H9 (cell line): ENCODE results near the gene FTH1. TPM values are rescaled to one million over a fixed set of nuclear protein-coding genes. Genes with fewer than 3 reads are reported as not detected.
"Not testable (repeated sequence)": the region's sequence is repeated elsewhere in the genome, so short reads cannot be mapped to it uniquely, and the experiment has no call there.

ENCODE experiments used
- DNase-seq: peaks from one replicate; pipeline ENCODE4 v3.0.0-alpha.2; 2017
- H2AFZ ChIP-seq: one replicate; pipeline ENCODE4 v1.6.1; 2013; ENCODE audit warnings: mild to moderate bottlenecking, low read length, control low read depth, moderate library complexity
- H2AK5ac ChIP-seq: 2 replicates; pipeline ENCODE4 v1.6.1; 2013; ENCODE audit warnings: low read length, control low read depth, mixed read lengths; ENCODE audit not compliant: insufficient read length
- H2BK120ac ChIP-seq: one replicate; pipeline ENCODE4 v1.6.1; 2013; ENCODE audit warnings: low read depth, mild to moderate bottlenecking, low read length, control low read depth, inconsistent platforms; ENCODE audit not compliant: poor library complexity, severe bottlenecking
- H2BK12ac ChIP-seq: 2 replicates; pipeline ENCODE4 v1.6.1; 2013; ENCODE audit warnings: low read length, control low read depth, mixed read lengths, low read depth; ENCODE audit not compliant: insufficient read length
- H2BK15ac ChIP-seq: 2 replicates; pipeline ENCODE4 v1.6.1; 2013; ENCODE audit warnings: low read depth, low read length, control low read depth
- H2BK20ac ChIP-seq: one replicate; pipeline ENCODE4 v1.6.1; 2013; ENCODE audit warnings: low read depth, mild to moderate bottlenecking, low read length, control low read depth, inconsistent platforms; ENCODE audit not compliant: poor library complexity, severe bottlenecking
- H2BK5ac ChIP-seq: 2 replicates; pipeline ENCODE4 v1.6.1; 2013; ENCODE audit warnings: low read length, control low read depth, mixed read lengths; ENCODE audit not compliant: insufficient read length
- H3K14ac ChIP-seq: 2 replicates; pipeline ENCODE4 v1.6.1; 2013; ENCODE audit warnings: low read length, control low read depth; ENCODE audit not compliant: insufficient read depth
- H3K18ac ChIP-seq: 2 replicates; pipeline ENCODE4 v1.6.1; 2013; ENCODE audit warnings: low read depth, mild to moderate bottlenecking, mixed read lengths, low read length, control low read depth; ENCODE audit not compliant: insufficient read length
- H3K23ac ChIP-seq: 2 replicates; pipeline ENCODE4 v1.6.1; 2013; ENCODE audit warnings: low read length, control low read depth, mixed read lengths, low read depth; ENCODE audit not compliant: insufficient read length
- H3K23me2 ChIP-seq: 2 replicates; pipeline ENCODE4 v1.6.1; 2013; ENCODE audit warnings: low read depth, mild to moderate bottlenecking, mixed read lengths, low read length, control low read depth; ENCODE audit not compliant: insufficient read length, poor library complexity, severe bottlenecking
- H3K27ac ChIP-seq: 2 replicates; pipeline ENCODE4 v1.5.1; 2013; ENCODE audit warnings: low read length, control low read depth, mixed read lengths, low read depth; ENCODE audit not compliant: insufficient read length
- H3K27me3 ChIP-seq: 2 replicates; pipeline ENCODE4 v1.6.1; 2013; ENCODE audit warnings: low read length, control low read depth, inconsistent platforms; ENCODE audit not compliant: insufficient read depth
- H3K4ac ChIP-seq: 2 replicates; pipeline ENCODE4 v1.6.1; 2013; ENCODE audit warnings: low read depth, mild to moderate bottlenecking, control low read depth, inconsistent platforms, low read length, moderate library complexity
- H3K4me1 ChIP-seq: 2 replicates; pipeline ENCODE4 v1.6.1; 2013; ENCODE audit warnings: low read length, control low read depth, inconsistent platforms; ENCODE audit not compliant: insufficient read depth
- H3K4me2 ChIP-seq: 2 replicates; pipeline ENCODE4 v1.6.1; 2013; ENCODE audit warnings: low read length, control low read depth, mixed read lengths; ENCODE audit not compliant: insufficient read length, insufficient read depth
- H3K56ac ChIP-seq: 2 replicates; pipeline ENCODE4 v1.6.1; 2013; ENCODE audit warnings: low read depth, mild to moderate bottlenecking, mixed read lengths, low read length, control low read depth; ENCODE audit not compliant: insufficient read length
- H3K79me1 ChIP-seq: 2 replicates; pipeline ENCODE4 v1.6.1; 2013; ENCODE audit warnings: low read depth, mild to moderate bottlenecking, moderate library complexity, low read length, control low read depth, inconsistent platforms; ENCODE audit not compliant: insufficient read depth, poor library complexity, severe bottlenecking
- H3K79me2 ChIP-seq: 2 replicates; pipeline ENCODE4 v1.6.1; 2013; ENCODE audit warnings: low read length, control low read depth, inconsistent platforms; ENCODE audit not compliant: insufficient read depth
- H3K9ac ChIP-seq: 2 replicates; pipeline ENCODE4 v1.6.1; 2013; ENCODE audit warnings: low read length, control low read depth, mixed read lengths; ENCODE audit not compliant: insufficient read length; ENCODE audit errors: extremely low read depth
- H3K9me3 ChIP-seq: one replicate; pipeline ENCODE4 v1.6.1; 2013; ENCODE audit warnings: low read depth, low read length, inconsistent platforms; ENCODE audit not compliant: control insufficient read depth
- H3T11ph ChIP-seq: one replicate; pipeline ENCODE4 v1.6.1; 2013; ENCODE audit warnings: mild to moderate bottlenecking, low read length, control low read depth, inconsistent platforms
- H4K20me1 ChIP-seq: one replicate; pipeline ENCODE4 v1.6.1; 2013; ENCODE audit not compliant: control insufficient read depth, insufficient read length, insufficient read depth
- H4K5ac ChIP-seq: 2 replicates; pipeline ENCODE4 v1.6.1; 2013; ENCODE audit warnings: low read depth, mild to moderate bottlenecking, mixed read lengths, low read length, control low read depth; ENCODE audit not compliant: insufficient read length
- H4K8ac ChIP-seq: replicated peaks from 2 replicates; pipeline ENCODE4 v1.6.1; 2013; ENCODE audit warnings: low read length, control low read depth, mixed read lengths, low read depth; ENCODE audit not compliant: insufficient read length
- H4K91ac ChIP-seq: 2 replicates; pipeline ENCODE4 v1.6.1; 2013; ENCODE audit warnings: low read depth, mild to moderate bottlenecking, moderate library complexity, mixed read lengths, low read length, control low read depth; ENCODE audit not compliant: insufficient read length
- H3K27ac Mint-ChIP-seq, 3 experiments: 2 replicates in 2 of 3; 3 replicates in 1 of 3; pipeline ENCODE4 v1.8.0; 2020 to 2021; ENCODE audit warnings: mixed read lengths in 3 of 3, mild to moderate bottlenecking in 1 of 3, moderate library complexity in 1 of 3
- H3K27me3 Mint-ChIP-seq: 2 replicates; pipeline ENCODE4 v1.8.0; 2021; ENCODE audit warnings: low read depth, mild to moderate bottlenecking, moderate library complexity, mixed read lengths
- H3K36me3 Mint-ChIP-seq, 3 experiments: 2 replicates in 2 of 3; 3 replicates in 1 of 3; pipeline ENCODE4 v1.8.0; 2020 to 2021; ENCODE audit warnings: low read depth in 3 of 3, mixed read lengths in 3 of 3; ENCODE audit not compliant: insufficient read depth in 1 of 3
- H3K4me1 Mint-ChIP-seq, 2 experiments: 2 replicates each; pipeline ENCODE4 v1.8.0; 2020; ENCODE audit warnings: mixed read lengths in 2 of 2
- H3K4me3 Mint-ChIP-seq, 2 experiments: 2 replicates in 1 of 2; 3 replicates in 1 of 2; pipeline ENCODE4 v1.8.0; 2020 to 2021; ENCODE audit warnings: mild to moderate bottlenecking in 2 of 2, mixed read lengths in 2 of 2, moderate library complexity in 1 of 2
- H3K9me3 Mint-ChIP-seq, 2 experiments: 2 replicates in 1 of 2; 3 replicates in 1 of 2; pipeline ENCODE4 v1.8.0; 2020; ENCODE audit warnings: mild to moderate bottlenecking in 2 of 2, mixed read lengths in 2 of 2, moderate library complexity in 1 of 2
- CTCF ChIP-seq: fragments of 200-600 bp; sonication (generic); conservative IDR thresholded peaks from 3 replicates; pipeline ENCODE4 v1.8.0; 2021; ENCODE audit warnings: antibody characterized with exemption, mild to moderate bottlenecking
- WGBS: extraction: QIAGEN DNeasy Blood & Tissue Kit; methylation state at CpG from one replicate; pipeline ENCODE4 v1.1.7; 2013; ENCODE audit warnings: missing lambda C conversion rate, low lambda C conversion rate, mixed read lengths; ENCODE audit not compliant: insufficient read length; ENCODE audit errors: extremely low coverage; 5-methylcytosine and 5-hydroxymethylcytosine counted together
- total RNA-seq: library from RNA; stranded (reverse); gene quantifications from 2 replicates; pipeline ENCODE4 v1.2.1, GENCODE V29; 2021

FTH1 gene
- total RNA-seq, 1 experiment from 2014 or later, result 1,505 TPM

GRCh38 chr11:61954106-61954850 is 13.2 kb downstream of the FTH1 start:
- H3K23me2 ChIP-seq, result peaks cover 8% of the 10 kb centered on the region
- H3K4ac ChIP-seq, result no peak overlapping the region
- Mint-ChIP-seq H3K36me3 (no peaks in the 10 kb centered on the region), H3K9me3 (no peaks in the 10 kb centered on the region), H3K27me3 (peaks cover 31% of the 10 kb centered on the region), H3K27ac (no peak overlapping the region), H3K4me1 (peaks cover 0 to 17% of the 10 kb centered on the region in 2 experiments; a peak in 3 of 4 replicates), H3K4me3 (peak overlapping the region in 1 of 2 experiments; percentile 51; a peak in 2 of 5 replicates)
- WGBS, result no CpG with 5 or more reads among the region's 9 CpGs
- no peak overlapping the region for H2BK15ac ChIP-seq
- no peak overlapping the region for H2BK120ac ChIP-seq
- H2BK12ac ChIP-seq, result no peak overlapping the region
- H2AK5ac ChIP-seq, result no peak overlapping the region
- H3K9me3 ChIP-seq, result no peaks in the 10 kb centered on the region
- no peak overlapping the region for H3K9ac ChIP-seq
- no peak for TF ChIP-seq CTCF
- no peaks in the 10 kb centered on the region; the same call in 1 of the 2 replicates for H3K4me1 ChIP-seq
- peak overlapping the region; percentile 44 for H3K18ac ChIP-seq
- H4K8ac ChIP-seq, result no peak overlapping the region
- H2BK20ac ChIP-seq, result no peak overlapping the region
- H3K27ac ChIP-seq, result no peak overlapping the region
- no peak overlapping the region for H2BK5ac ChIP-seq
- no peak overlapping the region for H3K14ac ChIP-seq
- H3K56ac ChIP-seq, result no peak overlapping the region
- no peaks in the 10 kb centered on the region for H3K79me1 ChIP-seq
- peak overlapping the region; percentile 31 for H3K4me2 ChIP-seq
- no peak overlapping the region for H3K23ac ChIP-seq
- H3T11ph ChIP-seq, result no peak overlapping the region
- DNase-seq, result no peak
- no peak overlapping the region for H2AFZ ChIP-seq
- H4K91ac ChIP-seq, result no peak overlapping the region
- H3K27me3 ChIP-seq, result no peaks in the 10 kb centered on the region
- H4K20me1 ChIP-seq, result no peaks in the 10 kb centered on the region
- no peaks in the 10 kb centered on the region for H3K79me2 ChIP-seq
- H4K5ac ChIP-seq, result no peak overlapping the region

- H3K27me3 ChIP-seq, H4K91ac ChIP-seq, H2AFZ ChIP-seq, H2AK5ac ChIP-seq, H3K79me2 ChIP-seq, H4K5ac ChIP-seq, H3K9me3 Mint-ChIP-seq, H3K4ac ChIP-seq, DNase-seq, H3K23ac ChIP-seq, H3K9ac ChIP-seq, H3K79me1 ChIP-seq, H2BK20ac ChIP-seq, H3K9me3 ChIP-seq, H2BK12ac ChIP-seq, H2BK15ac ChIP-seq, H2BK5ac ChIP-seq, H3K4me1 ChIP-seq, H3K27ac ChIP-seq, H3K4me2 ChIP-seq, H3T11ph ChIP-seq, H3K23me2 ChIP-seq, H2BK120ac ChIP-seq, H3K56ac ChIP-seq, H4K8ac ChIP-seq, H3K36me3 Mint-ChIP-seq, H3K18ac ChIP-seq, H3K4me3 Mint-ChIP-seq, H4K20me1 ChIP-seq, H3K14ac ChIP-seq, H3K27ac Mint-ChIP-seq: not testable (repeated sequence)
- Mint-ChIP-seq H3K27me3 (peaks cover 31% of the 10 kb centered on the region), H3K4me1 (peaks cover 0 to 22% of the 10 kb centered on the region in 2 experiments; a peak in 3 of 4 replicates)
- 100% methylated on average over 1 of the region's 5 CpGs for WGBS
Measured at GRCh38 chr11:61953632-61954031, 13.8 kb downstream of the FTH1 start.
